Natural killer cell (primary cell): ENCODE data around the gene TDRD3. TPM values are rescaled to one million over a fixed set of nuclear protein-coding genes. Genes with fewer than 3 reads are reported as not detected.

Experiments
- ATAC-seq, 3 donors: fragments of 150-1000 bp in 2 of 3; fragments of 200-7000 bp in 1 of 3; cut with Tn5 transposase; 1 replicate in 1 of 3; 2 replicates in 2 of 3; pipeline ENCODE4 v1.10.0; 2021; ENCODE audit warnings: mild to moderate bottlenecking in 2 of 3, moderate library complexity in 2 of 3
- DNase-seq, 2 donors: peaks; one replicate each; pipeline versions ENCODE4 v3.0.0 to v3.0.0-alpha.2; 2013 to 2021; ENCODE audit warnings: mixed read lengths in 1 of 2
- H3K27ac ChIP-seq: one replicate; pipeline ENCODE4 v1.5.1; 2013; ENCODE audit warnings: mild to moderate bottlenecking, low read length
- H3K27me3 ChIP-seq: one replicate; pipeline ENCODE4 v1.6.1; 2013; ENCODE audit warnings: low read length; ENCODE audit not compliant: control insufficient read depth, insufficient read depth
- H3K36me3 ChIP-seq: one replicate; pipeline ENCODE4 v1.6.1; 2013; ENCODE audit warnings: low read length; ENCODE audit not compliant: control insufficient read depth, insufficient read depth
- H3K4me1 ChIP-seq: one replicate; pipeline ENCODE4 v1.6.1; 2013; ENCODE audit warnings: low read length; ENCODE audit not compliant: control insufficient read depth, insufficient read depth
- H3K4me3 ChIP-seq: one replicate; pipeline ENCODE4 v1.5.1; 2013; ENCODE audit warnings: low read length
- H3K9me3 ChIP-seq: one replicate; pipeline ENCODE4 v1.6.1; 2013; ENCODE audit warnings: low read length; ENCODE audit not compliant: control insufficient read depth, insufficient read depth
- H3K27ac Mint-ChIP-seq, 2 donors: one replicate each; pipeline ENCODE4 v1.8.0; 2022; ENCODE audit warnings: mild to moderate bottlenecking in 2 of 2, mixed read lengths in 2 of 2, moderate library complexity in 1 of 2
- H3K27me3 Mint-ChIP-seq, 2 donors: one replicate each; pipeline ENCODE4 v1.8.0; 2022; ENCODE audit warnings: low read depth in 2 of 2, mixed read lengths in 2 of 2
- H3K36me3 Mint-ChIP-seq: one replicate; pipeline ENCODE4 v1.8.0; 2022; ENCODE audit warnings: mixed read lengths
- H3K4me1 Mint-ChIP-seq, 2 donors: one replicate each; pipeline ENCODE4 v1.8.0; 2022; ENCODE audit warnings: mixed read lengths in 2 of 2
- H3K4me3 Mint-ChIP-seq: one replicate; pipeline ENCODE4 v1.8.0; 2022; ENCODE audit warnings: mild to moderate bottlenecking, moderate library complexity, mixed read lengths
- H3K9me3 Mint-ChIP-seq, 2 donors: one replicate each; pipeline ENCODE4 v1.8.0; 2022; ENCODE audit warnings: mixed read lengths in 2 of 2
- WGBS: methylation state at CpG from one replicate; pipeline ENCODE4 v1.1.7; 2013; ENCODE audit warnings: missing lambda C conversion rate; ENCODE audit not compliant: insufficient coverage; 5-methylcytosine and 5-hydroxymethylcytosine counted together
- intact Hi-C: fragments of 100-400 bp; cut with micrococcal nuclease; formaldehyde crosslinking; loops from one replicate; pipeline ENCODE4 v1.14.2; 2022
- total RNA-seq, 4 donors: library from RNA; stranded (reverse); fragments of 120-200 nt in 1 of 4; gene quantifications; one replicate each; pipeline versions ENCODE4 v1.2.3 to v1.2.4, GENCODE V29; 2013 to 2022
- TF ChIP-seq, protein P1 (sequence below): fragments of 200-600 bp; IDR thresholded peaks from one replicate; pipeline ENCODE4 v1.8.0; 2022; ENCODE audit warnings: antibody characterized with exemption

The TDRD3 gene
- total RNA-seq, 3 donors from 2014 or later (not counting 1 experiment from before 2014, with no cell fraction given), result 30.6 to 33.4 (median 32.1) TPM

GRCh38 chr13:60426075-60426474 lies 29.1 kb downstream of the TDRD3 start:
- Mint-ChIP-seq H3K4me1 (peaks cover 33 to 42% of the 10 kb centered on the region in 2 donors), H3K4me3 (peak overlapping the region; percentile 56), H3K9me3 (no peaks in the 10 kb centered on the region), H3K27ac (peak overlapping the region; percentile 14 to 45), H3K36me3 (no peaks in the 10 kb centered on the region), H3K27me3 (no peaks in the 10 kb centered on the region)
- WGBS, result 86% methylated on average over 1 of the region's 1 CpG
- Histone ChIP-seq H3K36me3 (no peaks in the 10 kb centered on the region), H3K27ac (no peak overlapping the region), H3K4me3 (no peak overlapping the region), H3K4me1 (peaks cover 3% of the 10 kb centered on the region), H3K9me3 (no peaks in the 10 kb centered on the region), H3K27me3 (no peaks in the 10 kb centered on the region)
- ATAC-seq (no peak), DNase-seq (no peak)
- TF ChIP-seq, protein P1, sequence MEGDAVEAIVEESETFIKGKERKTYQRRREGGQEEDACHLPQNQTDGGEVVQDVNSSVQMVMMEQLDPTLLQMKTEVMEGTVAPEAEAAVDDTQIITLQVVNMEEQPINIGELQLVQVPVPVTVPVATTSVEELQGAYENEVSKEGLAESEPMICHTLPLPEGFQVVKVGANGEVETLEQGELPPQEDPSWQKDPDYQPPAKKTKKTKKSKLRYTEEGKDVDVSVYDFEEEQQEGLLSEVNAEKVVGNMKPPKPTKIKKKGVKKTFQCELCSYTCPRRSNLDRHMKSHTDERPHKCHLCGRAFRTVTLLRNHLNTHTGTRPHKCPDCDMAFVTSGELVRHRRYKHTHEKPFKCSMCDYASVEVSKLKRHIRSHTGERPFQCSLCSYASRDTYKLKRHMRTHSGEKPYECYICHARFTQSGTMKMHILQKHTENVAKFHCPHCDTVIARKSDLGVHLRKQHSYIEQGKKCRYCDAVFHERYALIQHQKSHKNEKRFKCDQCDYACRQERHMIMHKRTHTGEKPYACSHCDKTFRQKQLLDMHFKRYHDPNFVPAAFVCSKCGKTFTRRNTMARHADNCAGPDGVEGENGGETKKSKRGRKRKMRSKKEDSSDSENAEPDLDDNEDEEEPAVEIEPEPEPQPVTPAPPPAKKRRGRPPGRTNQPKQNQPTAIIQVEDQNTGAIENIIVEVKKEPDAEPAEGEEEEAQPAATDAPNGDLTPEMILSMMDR, result no peak
- intact Hi-C loops, result no loop called here

GRCh38 chr13:60427285-60427684 lies 30.3 kb downstream of the TDRD3 start:
- Mint-ChIP-seq H3K4me3 (peak overlapping the region; percentile 68), H3K4me1 (peaks cover 33 to 35% of the 10 kb centered on the region in 2 donors)

GRCh38 chr13:60431108-60431700 lies 34.2 kb downstream of the TDRD3 start:
- H3K9me3 Mint-ChIP-seq, result no peaks in the 10 kb centered on the region
- Histone ChIP-seq H3K9me3 (no peaks in the 10 kb centered on the region), H3K27ac (no peak overlapping the region), H3K36me3 (no peaks in the 10 kb centered on the region), H3K27me3 (no peaks in the 10 kb centered on the region), H3K4me1 (peaks cover 3% of the 10 kb centered on the region), H3K4me3 (no peak overlapping the region)
- DNase-seq, result peak in 1 of 2 donors; percentile 78
- TF ChIP-seq, protein P1, result peak; percentile 97
- intact Hi-C loops, result loop anchor here (2.0 to 5.0 kb wide), 3 partner anchors 34 to 1039 kb away; partner anchors contain the start of gene TDRD3
- no peak overlapping the region for H3K4me3 Mint-ChIP-seq
- ATAC-seq, result peak; percentile 82 to 89 (median 84)
- no peaks in the 10 kb centered on the region for H3K36me3 Mint-ChIP-seq
- H3K4me1 Mint-ChIP-seq, result peaks cover 32 to 34% of the 10 kb centered on the region in 2 donors
- H3K27ac Mint-ChIP-seq, result no peak overlapping the region
- H3K27me3 Mint-ChIP-seq, result no peaks in the 10 kb centered on the region

More at GRCh38 chr13:60427285-60427684, 30.3 kb downstream of the TDRD3 start:
- H3K36me3 ChIP-seq, result no peaks in the 10 kb centered on the region
- peaks cover 3% of the 10 kb centered on the region for H3K4me1 ChIP-seq
- intact Hi-C loops, result no loop called here
- Mint-ChIP-seq H3K36me3 (no peaks in the 10 kb centered on the region), H3K27ac (peak overlapping the region; percentile 84 to 87), H3K9me3 (no peaks in the 10 kb centered on the region), H3K27me3 (no peaks in the 10 kb centered on the region)
- H3K27ac ChIP-seq, result no peak overlapping the region
- 25% methylated on average over 1 of the region's 5 CpGs for WGBS
- TF ChIP-seq, protein P1, result no peak
- DNase-seq (peak in 1 of 2 donors; percentile 40), ATAC-seq (peak; percentile 39 to 54 (median 46))
- no peaks in the 10 kb centered on the region for H3K27me3 ChIP-seq
- H3K4me3 ChIP-seq, result no peak overlapping the region
- H3K9me3 ChIP-seq, result no peaks in the 10 kb centered on the region

DNA sequence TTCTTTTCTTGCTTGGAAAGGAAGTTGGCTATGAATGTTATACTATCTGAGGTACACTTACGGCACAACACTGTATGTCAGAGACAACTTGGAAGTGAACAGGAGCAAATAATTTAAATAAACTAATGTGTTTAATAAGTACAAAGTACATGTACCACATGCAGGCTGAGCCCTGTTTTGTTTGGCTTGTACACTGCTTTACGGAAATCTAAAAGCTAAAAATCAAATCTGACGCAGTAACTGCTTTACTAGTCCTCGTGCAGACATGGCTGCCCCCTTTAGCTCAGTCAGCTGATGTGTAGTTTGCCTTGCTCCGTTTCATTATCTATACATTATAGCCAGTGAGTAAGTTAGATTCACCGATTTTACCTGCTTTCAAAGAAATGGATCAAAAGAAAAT lies 36.5 kb downstream of the TDRD3 start:
- H3K4me1 ChIP-seq, result no peaks in the 10 kb centered on the region
- intact Hi-C loops, result loop anchor here (5.0 kb wide), 2 partner anchors 36 to 1041 kb away; partner anchors contain the start of gene TDRD3
- 92% methylated on average over 5 of the region's 6 CpGs for WGBS
- no peak overlapping the region for H3K27ac Mint-ChIP-seq
- TF ChIP-seq, protein P1, result no peak
- no peak overlapping the region for H3K4me3 ChIP-seq
- no peak overlapping the region for H3K27ac ChIP-seq
- H3K9me3 Mint-ChIP-seq, result no peaks in the 10 kb centered on the region
- no peak overlapping the region for H3K4me3 Mint-ChIP-seq
- no peaks in the 10 kb centered on the region for H3K27me3 ChIP-seq
- no peaks in the 10 kb centered on the region for H3K27me3 Mint-ChIP-seq
- no peaks in the 10 kb centered on the region for H3K36me3 ChIP-seq
- ATAC-seq (no peak), DNase-seq (no peak)
- no peaks in the 10 kb centered on the region for H3K9me3 ChIP-seq
- H3K36me3 Mint-ChIP-seq, result no peaks in the 10 kb centered on the region
- H3K4me1 Mint-ChIP-seq, result peaks cover 18 to 23% of the 10 kb centered on the region in 2 donors
